NCI-H2227 (cell line): ENCODE data around the gene CARM1.
"Not testable (repeated sequence)": the region's sequence is repeated elsewhere in the genome, so short reads cannot be mapped to it uniquely, and the experiment has no call there.

Source experiments
- DNase-seq: peaks from one replicate; lab custom pipeline; 2025; ENCODE audit not compliant: unreplicated experiment; lab: John Stamatoyannopoulos, UW

Gene CARM1

DNA sequence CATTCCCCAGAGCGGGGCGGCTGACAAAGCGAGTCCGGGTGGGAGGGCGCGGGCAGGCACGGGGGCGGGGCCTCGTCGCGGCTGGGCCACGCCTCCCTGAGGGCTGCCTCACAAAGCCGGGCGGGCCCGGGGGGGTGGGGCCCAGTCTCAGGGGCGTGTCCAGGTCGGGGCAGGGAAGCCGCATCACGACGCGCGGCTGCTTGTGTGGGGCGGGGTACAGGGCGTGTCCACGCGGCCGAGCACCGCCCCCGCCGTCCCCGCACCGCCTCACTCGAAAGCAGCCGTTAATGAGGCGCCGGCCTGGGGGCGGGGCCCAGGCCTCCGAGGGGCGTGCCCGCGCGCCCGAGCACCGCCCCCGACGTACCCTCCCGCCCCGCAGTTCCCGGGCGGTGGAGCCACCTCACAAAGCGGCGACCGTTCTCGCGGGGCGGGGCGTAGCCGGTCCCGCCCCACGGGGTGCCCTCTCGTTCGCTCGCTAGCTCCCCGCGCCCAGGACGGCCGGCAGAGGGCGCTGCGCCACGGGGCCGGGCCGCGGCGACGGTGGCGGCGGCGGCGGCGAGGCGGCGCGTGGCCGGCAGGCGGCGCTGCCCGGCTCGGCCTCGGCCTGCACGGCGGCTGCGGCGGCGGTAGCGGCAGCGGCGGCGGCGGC is at the start of gene CARM1:
CARM1 (plus strand) TSS at position 599 of the 649 bp plus-strand sequence. CDS start 150 bp downstream, outside the sequence.
- DNase-seq: peak; percentile 99

- DNase-seq: no peak
Measured at GRCh38 chr19:10823690-10824089, 47.7 kb upstream of the CARM1 start.

DNA sequence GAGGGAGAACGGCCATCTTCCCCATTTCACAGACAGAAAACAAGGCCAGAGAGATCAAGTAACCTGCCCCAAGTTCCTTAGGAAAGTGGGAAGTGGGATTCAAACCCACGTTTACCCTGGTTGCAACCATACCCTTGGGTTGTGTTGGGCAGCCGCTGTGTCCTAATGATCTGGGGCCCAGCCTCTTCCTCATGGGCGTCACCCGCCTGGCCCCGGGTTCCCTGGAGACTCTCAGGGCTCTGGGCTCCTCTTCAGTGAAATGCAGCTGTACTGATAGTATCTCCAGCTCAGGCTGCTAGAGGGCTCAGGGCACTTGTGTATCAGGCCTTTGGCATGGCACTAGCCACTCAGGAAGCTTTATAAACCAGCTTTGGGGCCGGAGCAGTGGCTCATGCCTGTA is 45.1 kb upstream of the CARM1 start:
- DNase-seq: no peak

DNA sequence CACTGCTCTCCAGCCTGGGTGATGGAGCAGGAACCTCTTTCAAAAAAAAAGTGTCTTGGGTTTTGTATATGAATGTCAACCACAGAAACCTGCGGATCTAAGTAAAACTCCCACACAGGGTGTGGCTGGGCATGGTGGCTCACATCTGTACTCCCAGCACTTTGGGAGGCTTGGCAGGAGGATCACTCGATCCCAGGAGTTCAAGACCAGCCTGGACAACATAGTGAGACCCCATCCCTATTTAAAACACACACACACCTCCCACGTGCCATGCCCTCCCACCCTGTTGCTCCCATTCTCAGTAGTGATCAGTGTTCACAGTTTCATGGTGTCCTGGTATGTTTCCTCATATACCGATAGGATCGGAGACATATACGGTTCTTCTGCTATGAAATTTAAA is 44.5 kb upstream of the CARM1 start:
- no peak for DNase-seq

- DNase-seq: no peak
Measured at GRCh38 chr19:10828981-10829821, 42.2 kb upstream of the CARM1 start.

- no peak for DNase-seq
Measured at GRCh38 chr19:10829967-10830366, 41.4 kb upstream of the CARM1 start.

- no peak for DNase-seq
Measured at GRCh38 chr19:10830370-10830769, 41.0 kb upstream of the CARM1 start.

DNA sequence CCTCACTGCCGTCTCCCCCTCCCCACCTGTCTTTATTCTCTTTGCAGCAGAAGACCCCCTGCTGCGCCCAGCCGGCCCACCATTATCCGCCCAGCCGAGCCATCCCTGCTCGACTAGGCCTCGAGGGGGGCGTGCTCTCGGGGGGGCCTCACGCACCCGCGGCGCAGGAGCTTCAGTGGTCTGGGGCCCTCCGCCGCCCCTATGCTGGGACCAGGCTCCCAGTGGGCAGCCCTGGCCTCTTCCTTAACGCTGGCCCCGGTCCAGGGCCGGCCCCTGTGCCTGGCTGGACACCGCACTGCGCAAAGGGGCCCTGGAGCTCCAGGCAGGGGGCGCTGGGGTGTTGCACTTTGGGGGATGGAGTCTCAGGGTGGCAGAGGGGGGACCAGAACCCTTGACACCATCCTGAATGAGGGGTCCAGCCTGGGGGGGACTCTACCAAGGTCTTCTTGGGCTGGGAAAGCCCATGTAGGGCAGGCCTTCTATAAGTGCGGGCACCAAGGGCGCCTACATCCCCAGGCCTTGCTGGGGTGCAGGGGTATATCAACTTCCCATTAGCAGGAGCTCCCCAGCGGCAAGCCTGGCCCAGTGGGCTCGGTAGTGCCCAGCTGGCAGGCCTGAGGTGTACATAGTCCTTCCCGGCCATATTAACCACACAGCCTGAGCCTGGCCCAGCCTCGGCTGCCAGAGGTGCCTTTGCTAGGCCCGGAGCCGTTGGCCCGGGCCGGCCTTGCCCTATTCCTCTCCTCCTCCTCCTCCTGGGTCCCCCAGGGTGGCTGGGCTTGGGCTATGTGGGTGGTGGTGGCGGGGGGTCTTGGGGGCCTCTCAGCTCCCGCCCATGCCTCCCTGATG is 40.2 kb upstream of the CARM1 start:
- DNase-seq: no peak

- no peak for DNase-seq
Measured at GRCh38 chr19:10831987-10832938, 39.1 kb upstream of the CARM1 start.

DNA sequence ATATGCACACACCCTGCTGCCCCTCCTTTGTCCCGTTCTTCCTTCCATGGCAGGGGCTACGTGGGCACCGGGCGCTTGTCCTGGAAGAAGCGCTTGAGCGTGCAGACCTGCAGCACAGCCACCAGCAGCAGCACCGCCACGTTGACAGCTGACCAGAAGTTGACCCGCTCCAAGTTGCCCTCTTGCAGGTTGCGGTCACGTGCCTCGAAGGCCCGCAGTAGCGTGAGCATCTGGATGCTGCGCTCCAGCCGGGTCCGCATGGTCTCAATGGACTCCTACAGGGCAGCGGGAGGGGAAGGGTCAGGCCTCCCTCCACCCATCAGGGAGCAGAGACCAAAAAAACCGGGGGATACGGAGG is 38.4 kb upstream of the CARM1 start:
- no peak for DNase-seq

GRCh38 chr19:10835089-10835753 is 36.1 kb upstream of the CARM1 start:
- DNase-seq: peak; percentile 31

DNA sequence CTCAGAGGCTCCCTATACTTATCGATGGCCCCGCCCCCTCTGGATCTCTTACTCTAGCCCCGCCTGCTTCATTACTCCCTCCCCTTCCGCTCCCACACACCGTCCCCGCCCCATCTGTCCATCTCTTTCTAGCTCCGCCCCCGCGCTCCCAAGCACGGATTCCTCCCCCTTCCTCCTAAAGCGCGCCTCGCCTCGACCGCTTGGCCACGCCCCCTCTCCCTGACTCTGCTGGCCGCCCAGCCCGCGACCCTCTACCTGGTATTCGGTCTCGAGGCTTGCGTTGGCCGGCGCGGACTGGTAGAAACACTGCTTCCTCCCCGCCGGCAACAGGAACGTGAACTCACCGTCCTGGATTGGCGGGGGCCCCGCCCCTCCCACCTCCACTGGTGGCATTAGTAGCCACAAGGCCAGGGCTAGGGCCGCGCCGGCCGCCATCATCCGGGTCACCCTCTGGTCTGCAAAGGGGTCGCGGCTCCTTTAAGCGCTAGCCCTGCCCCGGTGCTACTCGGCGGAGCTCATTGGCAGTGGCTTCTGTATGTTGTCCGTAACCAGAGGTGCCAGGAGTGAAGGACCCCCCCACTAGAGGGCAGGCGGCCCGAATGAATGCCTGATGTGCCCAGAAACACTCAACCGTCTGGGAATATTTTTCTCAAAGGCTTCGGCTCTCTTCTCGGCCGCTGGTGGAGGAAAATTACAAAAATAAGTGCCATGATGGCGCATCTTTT is 35.4 kb upstream of the CARM1 start, which contains the start of gene TMED1:
TMED1 (minus strand) TSS at position 459 of the 725 bp plus-strand sequence; CDS start at position 438, 21 bp downstream.
- peak; percentile 99 for DNase-seq

DNA sequence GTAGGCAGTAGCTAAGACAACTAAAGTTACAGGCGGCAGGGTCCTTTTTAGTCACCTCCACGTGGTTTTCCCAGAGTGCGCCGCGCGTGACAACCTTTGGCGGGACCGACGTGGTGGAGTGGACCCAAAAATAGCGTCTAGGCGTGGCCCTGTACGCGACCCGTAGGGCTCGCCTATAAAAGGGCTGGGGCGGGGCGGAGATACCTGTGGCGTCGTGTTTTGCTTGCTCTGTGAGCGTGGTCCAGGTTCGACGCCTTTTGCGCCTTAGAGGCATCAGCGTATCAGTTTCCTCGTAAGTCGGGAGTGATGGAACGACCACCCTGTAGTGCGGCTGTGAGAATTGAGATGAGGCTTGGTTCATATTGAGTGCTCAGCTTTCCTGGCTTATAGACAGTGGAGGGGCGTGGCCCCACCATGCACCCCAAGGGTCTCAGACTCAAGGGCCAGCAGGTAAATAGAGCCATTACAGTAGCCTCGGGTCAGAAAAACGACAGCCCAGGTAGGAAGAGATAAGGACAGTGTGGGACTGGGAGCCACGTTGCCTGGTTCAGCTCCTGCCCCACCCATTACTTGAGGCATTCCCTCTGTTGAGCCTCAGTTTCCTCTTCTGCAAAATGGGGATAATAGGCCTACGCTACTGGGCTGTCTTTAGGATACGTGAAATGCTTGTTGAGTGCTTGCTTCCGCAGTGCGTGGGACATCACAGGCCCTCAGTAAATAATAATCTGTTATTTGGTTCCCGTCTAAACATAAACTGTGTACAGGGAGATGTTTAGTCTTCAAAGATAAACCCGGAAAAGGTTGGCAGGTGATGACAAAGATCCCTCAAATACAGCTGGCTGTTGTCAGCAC is 34.6 kb upstream of the CARM1 start:
- DNase-seq: peak; percentile 92

DNA sequence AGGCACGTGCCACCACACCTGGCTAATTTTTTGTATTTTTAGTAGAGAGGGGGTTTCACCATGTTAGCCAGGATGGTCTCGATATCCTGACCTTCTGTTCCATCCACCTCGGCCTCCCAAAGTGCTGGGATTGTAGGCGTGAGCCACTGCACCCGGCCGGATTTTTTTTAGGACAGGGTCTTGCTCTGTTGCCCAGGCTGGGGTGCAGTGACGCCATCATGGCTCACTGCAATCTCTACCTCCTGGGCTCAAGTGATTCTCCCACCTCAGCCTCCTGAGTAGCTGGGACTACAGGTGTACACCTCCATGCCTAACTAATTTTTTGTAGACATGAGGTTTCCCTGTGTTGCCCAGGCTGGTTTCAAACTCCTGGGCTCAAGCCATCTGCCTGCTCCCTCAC is 33.7 kb upstream of the CARM1 start:
- not testable (repeated sequence) for DNase-seq

DNA sequence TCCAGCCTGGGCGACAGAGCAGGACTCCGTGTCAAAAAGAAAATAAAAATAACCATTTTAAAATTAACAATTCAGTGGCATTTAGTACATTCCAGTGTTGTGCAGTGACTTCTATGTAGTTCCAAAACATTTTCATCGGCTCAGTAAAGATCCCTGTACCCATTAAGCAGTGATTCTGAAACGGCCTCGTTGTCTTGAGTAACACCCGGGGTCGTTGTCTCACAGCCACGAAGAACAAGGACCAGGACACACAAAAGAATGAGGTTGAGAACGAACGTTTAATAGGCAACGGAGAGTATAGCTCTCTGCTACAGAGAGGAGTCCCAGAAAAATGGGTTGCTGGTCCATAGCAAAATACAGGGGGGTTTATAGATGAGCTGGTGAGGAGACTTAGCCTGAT is 33.0 kb upstream of the CARM1 start:
- DNase-seq: no peak

DNA sequence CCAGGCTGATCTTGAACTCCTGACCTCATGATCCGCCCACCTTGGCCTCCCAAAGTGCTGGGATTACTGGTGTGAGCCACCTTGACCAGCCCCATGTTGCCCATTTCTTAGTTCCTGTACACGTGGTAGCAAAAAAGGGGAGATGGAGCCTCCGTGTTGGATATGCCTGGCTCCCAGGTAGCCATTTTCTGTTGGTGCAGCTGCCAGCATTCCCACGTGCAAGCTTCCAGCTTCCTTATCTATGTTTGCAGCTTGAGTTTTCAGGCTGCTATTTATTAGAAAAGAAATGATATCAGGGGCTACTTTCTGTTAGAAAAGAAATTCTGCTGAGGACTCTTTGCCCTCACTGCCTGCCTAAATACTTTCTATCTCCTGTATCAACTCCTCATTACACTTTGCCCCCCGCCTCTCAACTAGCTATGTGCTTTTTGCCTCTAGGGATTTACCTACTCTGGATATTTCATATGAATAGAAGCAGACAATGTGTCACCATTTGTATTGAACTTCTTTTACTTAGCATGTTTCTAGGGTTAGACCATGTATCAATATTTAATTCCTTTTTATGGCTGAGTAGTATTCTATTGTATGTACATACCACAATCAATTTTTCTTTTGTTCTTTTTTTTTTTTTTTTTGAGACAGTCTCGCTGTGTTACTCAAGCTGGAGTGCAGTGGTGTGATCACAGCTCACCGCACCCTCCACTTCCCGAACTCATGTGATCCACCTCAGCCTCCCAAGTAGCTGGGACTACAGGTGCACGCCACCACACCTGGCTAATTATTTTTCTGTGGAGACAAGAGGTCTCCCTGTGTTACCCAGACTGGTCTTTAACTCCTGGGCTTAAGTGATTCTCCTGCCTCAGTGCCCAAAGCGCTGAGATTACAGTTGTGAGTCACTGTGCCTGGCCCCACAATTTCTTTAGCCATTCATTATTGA is 32.0 kb upstream of the CARM1 start:
- no peak for DNase-seq

GRCh38 chr19:10842788-10843187 is 28.6 kb upstream of the CARM1 start:
- DNase-seq: no peak
